Kidney tubule cell (primary cell): Measurements from ENCODE around the gene KCNK2.
"Not testable (repeated sequence)": the region's sequence is repeated elsewhere in the genome, so short reads cannot be mapped to it uniquely, and the experiment has no call there.

Experiments used
- DNase-seq: peaks from one replicate; pipeline ENCODE4 v3.0.0-alpha.2; 2018; ENCODE audit warnings: low spot score

KCNK2 gene

GRCh38 chr1:215156232-215156631 is 73.7 kb downstream of the KCNK2 start:
- DNase-seq = peak; percentile 29

GRCh38 chr1:215160351-215160750 is 77.8 kb downstream of the KCNK2 start:
- no peak for DNase-seq

- DNase-seq = not testable (repeated sequence)
These were observed 80.6 kb downstream of the KCNK2 start for GRCh38 chr1:215163144-215163543.

GRCh38 chr1:215166886-215167285 is 84.3 kb downstream of the KCNK2 start:
- no peak for DNase-seq

- DNase-seq = no peak
These were observed 99.0 kb downstream of the KCNK2 start for GRCh38 chr1:215181518-215181917.

GRCh38 chr1:215185067-215185620 is 102.6 kb downstream of the KCNK2 start:
- no peak for DNase-seq

GRCh38 chr1:215188302-215188950 is 105.9 kb downstream of the KCNK2 start:
- no peak for DNase-seq

GRCh38 chr1:215192306-215192705 is 109.8 kb downstream of the KCNK2 start:
- DNase-seq = no peak

GRCh38 chr1:215198021-215198420 is 115.5 kb downstream of the KCNK2 start:
- no peak for DNase-seq

- DNase-seq = no peak
These were observed 117.6 kb downstream of the KCNK2 start for GRCh38 chr1:215200121-215200520.

GRCh38 chr1:215201283-215201682 is 118.7 kb downstream of the KCNK2 start:
- no peak for DNase-seq

GRCh38 chr1:215202868-215203267 is 120.3 kb downstream of the KCNK2 start:
- DNase-seq = peak; percentile 32

GRCh38 chr1:215210167-215210566 is 127.6 kb downstream of the KCNK2 start:
- no peak for DNase-seq

GRCh38 chr1:215215846-215216245 is 133.3 kb downstream of the KCNK2 start:
- no peak for DNase-seq

- no peak for DNase-seq
These were observed 136.8 kb downstream of the KCNK2 start for GRCh38 chr1:215219372-215219771.

- DNase-seq = peak; percentile 23
These were observed 137.8 kb downstream of the KCNK2 start for GRCh38 chr1:215220346-215220745.

- peak; percentile 13 for DNase-seq
These were observed 144.2 kb downstream of the KCNK2 start for GRCh38 chr1:215226757-215227156.

GRCh38 chr1:215228193-215228592 is 145.7 kb downstream of the KCNK2 start:
- no peak for DNase-seq

GRCh38 chr1:215241451-215241850 is 158.9 kb downstream of the KCNK2 start:
- no peak for DNase-seq

- no peak for DNase-seq
These were observed 161.0 kb downstream of the KCNK2 start for GRCh38 chr1:215243345-215244054.

- no peak for DNase-seq
These were observed 168.4 kb downstream of the KCNK2 start for GRCh38 chr1:215250913-215251312.

- no peak for DNase-seq
These were observed 168.9 kb downstream of the KCNK2 start for GRCh38 chr1:215251428-215251827.

GRCh38 chr1:215252164-215252563 is 169.6 kb downstream of the KCNK2 start:
- DNase-seq = no peak
